Uterus (tissue), 2 donors: Measurements from ENCODE around the gene AKR7A2.

Experiments used
- CTCF ChIP-seq, 4 experiments: fragments of 200-600 bp in 2 of 4; fragments of 450-650 bp in 2 of 4; sonication (generic) in 2 of 4; IDR thresholded peaks; one replicate each; pipeline ENCODE4 v1.5.1; 2016 to 2019; ENCODE audit warnings: antibody characterized with exemption in 4 of 4, mild to moderate bottlenecking in 2 of 4, moderate library complexity in 1 of 4
- POLR2A ChIP-seq, 2 donors: fragments of 450-650 bp; IDR thresholded peaks; one replicate each; pipeline ENCODE4 v1.6.1; 2016; ENCODE audit warnings: antibody characterized with exemption in 2 of 2, mild to moderate bottlenecking in 1 of 2, moderate library complexity in 1 of 2

GRCh38 chr1:19313961-19314882, 2.3 kb upstream of the AKR7A2 start:
- TF ChIP-seq POLR2A (IDR thresholded peaks at IDR 0.05) (no peak), CTCF (IDR thresholded peaks at IDR 0.05) (no peak)
